Right lobe of liver (tissue), 6 donors: ENCODE measurements around the gene RARB. TPM values are rescaled to one million over a fixed set of nuclear protein-coding genes. Genes with fewer than 3 reads are reported as not detected.
A peak's percentile ranks its signal among the peaks of the same experiment; 100 is the strongest.

Experiments used
- ATAC-seq, 4 donors: fragments of 200-7000 bp; cut with Tn5 transposase; one replicate each; pipeline ENCODE4 v1.9.1; 2020; ENCODE audit warnings: mild to moderate bottlenecking in 4 of 4, moderate library complexity in 4 of 4
- DNase-seq, 3 donors: peaks; one replicate each; pipeline ENCODE4 v3.0.0-alpha.2; 2020
- H3K27ac ChIP-seq, 3 donors: fragments of 200-600 bp; one replicate each; pipeline ENCODE4 v1.8.0; 2022
- H3K27me3 ChIP-seq, 2 donors: fragments of 200-600 bp; one replicate each; pipeline ENCODE4 v1.8.0; 2022
- H3K36me3 ChIP-seq, 4 donors: fragments of 200-600 bp; sonication (generic) in 1 of 4; one replicate each; pipeline versions ENCODE4 v1.5.1 to v1.8.0; 2017 to 2022; ENCODE audit warnings: control low read depth in 1 of 4
- H3K4me1 ChIP-seq, 4 donors: fragments of 200-600 bp; sonication (generic) in 1 of 4; one replicate each; pipeline versions ENCODE4 v1.5.1 to v1.8.0; 2017 to 2022; ENCODE audit warnings: control low read depth in 1 of 4
- H3K4me3 ChIP-seq, 3 donors: fragments of 200-600 bp; one replicate each; pipeline ENCODE4 v1.8.0; 2022
- H3K9me3 ChIP-seq, 4 donors: fragments of 200-600 bp; sonication (generic) in 1 of 4; one replicate each; pipeline versions ENCODE4 v1.5.1 to v1.8.0; 2017 to 2022; ENCODE audit warnings: control low read depth in 1 of 4
- CTCF ChIP-seq, 4 donors: fragments of 200-600 bp in 3 of 4; fragments of 450-650 bp in 1 of 4; IDR thresholded peaks; one replicate each; pipeline versions ENCODE4 v1.5.1 to v1.8.0; 2016 to 2022; ENCODE audit warnings: antibody characterized with exemption in 4 of 4, mild to moderate bottlenecking in 2 of 4
- POLR2A ChIP-seq: fragments of 450-650 bp; IDR thresholded peaks from one replicate; pipeline ENCODE4 v1.6.1; 2017; ENCODE audit warnings: antibody characterized with exemption, mild to moderate bottlenecking
- WGBS: methylation state at CpG from one replicate; pipeline ENCODE4 v1.1.6; 2018; ENCODE audit warnings: low coverage, low lambda C conversion rate; ENCODE audit not compliant: insufficient coverage; ENCODE audit errors: missing lambda C conversion rate; 5-methylcytosine and 5-hydroxymethylcytosine counted together
- intact Hi-C, 2 donors: fragments of 100-400 bp; cut with DNase I; formaldehyde crosslinking; loops; one replicate each; pipeline versions ENCODE4 v1.11.2 to v1.14.1; 2022
- total RNA-seq, 6 experiments: library from RNA; depleted of rRNA in 2 of 6; stranded (reverse); fragments of >200 nt in 2 of 6; fragmentation: NEBNext Ultra II Directional in 3 of 6; extraction: Animal tissue kit (Norgen Biotek cat#: 25700) in 3 of 6; gene quantifications; one replicate each; pipeline versions ENCODE4 v1.1.0 to v1.2.4, GENCODE V29; 2016 to 2023
- donor health status: DM: no; HTN: yes; CAD: no.
- donor health status: DM: no; HTN: no; CAD: no.
- donor health status: DM: no; HTN: no; CAD: no.
- donor health status: DM: no; HTN: yes; CAD: no.
- donor health status: DM: no; HTN: yes; CAD: no.

The RARB gene
- total RNA-seq, 6 experiments from 2014 or later, result 1.2 to 2.8 (median 2.1) TPM

GRCh38 chr3:25430935-25431770 lies 3.1 kb downstream of the RARB start:
- no peaks in the 10 kb centered on the region for H3K27me3 ChIP-seq
- H3K4me3 ChIP-seq, result peak overlapping the region in 1 of 3 donors; percentile 61
- no peaks in the 10 kb centered on the region for H3K9me3 ChIP-seq
- intact Hi-C loops, result no loop called here
- H3K36me3 ChIP-seq, result no peaks in the 10 kb centered on the region
- ATAC-seq, result no peak
- no peak for TF ChIP-seq POLR2A
- TF ChIP-seq CTCF (IDR thresholded peaks at IDR 0.05), result no peak
- peaks cover 0 to 21% (median 3%) of the 10 kb centered on the region in 4 donors for H3K4me1 ChIP-seq
- 34% methylated on average over 6 of the region's 6 CpGs for WGBS
- no peak for DNase-seq
- H3K27ac ChIP-seq, result peak overlapping the region; percentile 90 to 98 (median 95)

- ATAC-seq (no peak), DNase-seq (no peak)
- Histone ChIP-seq H3K9me3 (no peaks in the 10 kb centered on the region), H3K36me3 (no peaks in the 10 kb centered on the region), H3K27ac (peak overlapping the region; percentile 5 to 98 (median 95)), H3K4me3 (no peak overlapping the region), H3K27me3 (no peaks in the 10 kb centered on the region), H3K4me1 (peaks cover 0 to 21% (median 3%) of the 10 kb centered on the region in 4 donors)
- no peak for TF ChIP-seq CTCF (IDR thresholded peaks at IDR 0.05)
- no peak for TF ChIP-seq POLR2A
- intact Hi-C loops, result no loop called here
- WGBS, result 72% methylated on average over 4 of the region's 4 CpGs
Observed at GRCh38 chr3:25432176-25432720, 4.2 kb downstream of the RARB start.

DNA sequence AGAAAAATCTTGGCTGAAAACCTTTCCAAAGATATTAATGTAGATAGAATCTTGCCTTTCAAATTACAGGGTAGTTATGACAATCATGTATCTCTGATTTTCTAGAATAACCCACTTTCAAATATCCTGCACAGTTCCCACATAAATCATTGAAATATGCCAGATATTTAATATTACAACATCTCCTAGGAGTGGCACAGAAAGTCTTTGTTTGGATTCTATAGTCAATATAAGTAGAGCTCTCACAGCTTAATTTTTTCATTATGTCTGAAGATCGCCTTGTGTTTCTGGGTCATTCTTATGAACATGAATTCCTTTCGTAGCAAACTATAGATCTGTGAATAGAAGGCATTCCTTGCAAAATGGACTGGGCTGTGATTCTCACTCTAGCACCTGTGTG lies 5.0 kb downstream of the RARB start:
- ATAC-seq, result no peak
- H3K4me1 ChIP-seq, result peaks cover 0 to 21% (median 3%) of the 10 kb centered on the region in 4 donors
- H3K9me3 ChIP-seq, result no peaks in the 10 kb centered on the region
- no peak for DNase-seq
- 59% methylated on average over 2 of the region's 2 CpGs for WGBS
- no peaks in the 10 kb centered on the region for H3K27me3 ChIP-seq
- no peak overlapping the region for H3K4me3 ChIP-seq
- H3K27ac ChIP-seq, result peak overlapping the region in 2 of 3 donors; percentile 5 to 29
- TF ChIP-seq POLR2A (no peak), CTCF (IDR thresholded peaks at IDR 0.05) (no peak)
- no peaks in the 10 kb centered on the region for H3K36me3 ChIP-seq
- intact Hi-C loops, result no loop called here

DNA sequence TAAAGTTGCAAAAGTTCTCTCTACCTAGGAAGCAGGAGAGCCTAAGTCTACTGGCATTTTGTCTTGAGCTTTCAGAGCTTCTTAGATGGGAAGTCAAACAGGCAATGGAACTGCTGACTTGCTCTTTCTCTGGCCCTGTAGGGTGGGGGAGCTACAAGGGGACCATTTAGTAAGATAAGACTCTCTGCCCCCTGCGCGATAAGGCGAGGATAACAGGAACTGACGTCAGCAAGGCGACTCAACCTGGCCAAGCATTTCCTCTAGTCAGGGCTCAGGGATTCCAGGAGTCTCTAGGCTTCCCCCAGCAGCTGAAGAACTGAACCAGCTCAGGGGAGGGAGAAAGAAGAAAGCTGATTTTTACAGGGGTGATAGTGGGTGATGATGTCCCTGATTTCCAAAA lies 5.8 kb downstream of the RARB start:
- ATAC-seq (peak; percentile 43 to 80 (median 60)), DNase-seq (peak in 2 of 3 donors; percentile 45 to 51)
- H3K27ac ChIP-seq, result peak overlapping the region in 1 of 3 donors; percentile 29
- no peaks in the 10 kb centered on the region for H3K27me3 ChIP-seq
- peaks cover 0 to 21% (median 3%) of the 10 kb centered on the region in 4 donors for H3K4me1 ChIP-seq
- H3K9me3 ChIP-seq, result no peaks in the 10 kb centered on the region
- WGBS, result 40% methylated on average over 4 of the region's 5 CpGs
- no peak for TF ChIP-seq CTCF (IDR thresholded peaks at IDR 0.05)
- no peak for TF ChIP-seq POLR2A
- H3K4me3 ChIP-seq, result no peak overlapping the region
- intact Hi-C loops, result no loop called here
- H3K36me3 ChIP-seq, result no peaks in the 10 kb centered on the region
